Measurements from ENCODE around the gene CCNY. TPM values are rescaled to one million over a fixed set of nuclear protein-coding genes. Genes with fewer than 3 reads are reported as not detected.

Gene CCNY
- total and polyA plus RNA-seq, 2 donors: 46.6 to 55.9 TPM

DNA sequence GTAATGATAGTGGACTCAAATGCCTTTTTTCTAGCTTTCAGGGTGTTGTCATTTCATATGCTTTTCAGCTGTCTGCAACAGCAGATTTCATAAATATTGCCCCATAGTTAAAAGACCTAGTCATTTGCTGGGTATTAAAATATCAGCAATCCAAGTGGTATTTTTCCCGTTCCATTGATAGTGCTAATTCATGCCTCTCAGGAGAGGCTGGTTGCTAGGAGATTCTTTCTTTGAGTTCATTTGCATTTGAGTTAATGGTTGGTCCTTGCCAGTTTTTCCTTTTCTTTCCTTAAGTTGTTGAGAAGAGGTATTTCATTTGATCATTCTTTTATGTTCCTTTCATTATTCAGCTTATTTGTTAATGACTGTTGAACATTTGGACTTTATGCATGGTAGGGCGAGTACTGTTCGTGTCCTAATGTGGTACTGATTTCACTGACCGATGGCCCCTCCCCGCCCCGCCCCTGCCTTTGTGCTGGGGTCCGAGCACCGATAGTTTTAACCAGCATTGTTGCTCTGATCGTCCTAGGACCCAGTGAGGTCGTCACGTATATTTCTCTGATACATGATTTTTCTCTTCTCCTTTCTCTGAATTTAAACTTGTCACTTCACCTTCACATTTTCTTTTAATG, 128.6 kb downstream of the CCNY start:
- Histone ChIP-seq H3K4me3 (ENCODE audit: low read depth, low read length) (no peak overlapping the region), H3K36me3 (ENCODE audit: insufficient read depth) (no peaks in the 10 kb centered on the region), H3K4me1 (ENCODE audit: insufficient read depth) (peaks cover 3% of the 10 kb centered on the region), H3K27ac (ENCODE audit: low read depth) (no peak overlapping the region)
- no peak for DNase-seq (ENCODE audit: extremely low spot score)
- WGBS: 83% methylated on average over 11 of the region's 11 CpGs

DNA sequence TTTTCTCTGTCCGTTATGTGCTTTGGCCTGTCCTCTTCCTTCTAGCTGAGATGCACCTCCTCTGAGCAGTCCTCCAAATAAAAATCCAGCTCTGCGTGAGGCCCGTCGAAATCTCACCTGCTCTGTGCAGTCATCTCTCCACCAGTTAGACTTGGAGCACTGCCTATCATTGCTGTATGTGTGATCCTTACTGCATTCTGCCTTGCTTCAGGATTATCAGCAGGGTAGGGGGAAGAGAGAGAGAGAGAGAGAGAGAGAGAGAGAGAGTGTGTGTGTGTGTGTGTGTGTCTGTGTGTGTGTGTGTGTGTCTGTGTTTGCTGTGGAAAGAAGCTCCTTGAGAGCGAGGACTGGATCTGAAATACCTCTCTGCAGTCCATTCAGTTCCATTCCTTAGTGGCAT, 129.4 kb downstream of the CCNY start:
- 83% methylated on average over 5 of the region's 5 CpGs for WGBS
- Histone ChIP-seq H3K4me3 (ENCODE audit: low read depth, low read length) (no peak overlapping the region), H3K4me1 (ENCODE audit: insufficient read depth) (peaks cover 3% of the 10 kb centered on the region), H3K27ac (ENCODE audit: low read depth) (no peak overlapping the region), H3K36me3 (ENCODE audit: insufficient read depth) (no peaks in the 10 kb centered on the region)
- no peak for DNase-seq (ENCODE audit: extremely low spot score)

DNA sequence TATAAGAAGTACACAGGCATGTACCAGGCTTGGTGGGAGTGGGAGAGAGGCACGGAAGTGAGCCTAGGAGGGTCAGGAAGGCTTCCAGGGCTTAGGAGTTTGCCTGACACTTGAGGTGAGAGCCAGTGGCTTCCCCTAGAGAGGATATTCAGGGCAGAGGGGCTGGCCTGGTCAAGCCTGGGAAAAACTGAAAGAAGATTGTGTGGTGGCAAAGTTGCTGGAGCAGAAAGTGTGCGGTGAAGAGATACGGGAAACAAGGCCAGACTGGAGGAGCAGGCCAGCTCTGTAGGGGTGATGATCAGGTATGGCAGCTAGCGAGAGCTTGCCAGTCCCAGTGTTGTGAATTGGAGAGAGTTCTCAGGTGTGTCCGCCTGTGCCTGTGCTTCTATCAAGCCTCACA, 129.9 kb downstream of the CCNY start:
- DNase-seq (ENCODE audit: extremely low spot score): no peak
- 74% methylated on average over 5 of the region's 5 CpGs for WGBS
- H3K4me1 ChIP-seq (ENCODE audit: insufficient read depth): peaks cover 3% of the 10 kb centered on the region
- H3K4me3 ChIP-seq (ENCODE audit: low read depth, low read length): no peak overlapping the region
- H3K27ac ChIP-seq (ENCODE audit: low read depth): no peak overlapping the region
- no peaks in the 10 kb centered on the region for H3K36me3 ChIP-seq (ENCODE audit: insufficient read depth)

DNA sequence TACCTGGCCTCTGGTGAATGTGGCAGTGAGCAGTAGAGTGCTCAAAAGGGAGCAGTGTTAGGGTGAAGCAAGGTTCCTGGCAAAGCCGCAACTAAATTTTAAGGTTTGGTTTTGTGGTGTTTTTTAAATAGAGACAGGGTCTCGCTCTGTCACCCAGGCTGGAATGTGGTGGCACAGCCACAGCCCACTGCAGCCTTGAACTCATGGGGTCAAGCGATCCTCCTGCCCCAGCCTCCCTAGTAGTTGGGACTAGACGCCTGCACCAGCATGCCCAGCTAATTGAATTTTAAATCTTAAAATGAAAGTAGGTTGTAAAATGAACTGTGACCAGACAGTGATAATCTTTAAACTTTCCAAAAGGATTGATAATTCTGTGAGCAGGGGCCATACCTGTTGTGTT, 130.4 kb downstream of the CCNY start:
- H3K4me1 ChIP-seq (ENCODE audit: insufficient read depth): peaks cover 3% of the 10 kb centered on the region
- WGBS: 94% methylated on average over 4 of the region's 4 CpGs
- no peak overlapping the region for H3K27ac ChIP-seq (ENCODE audit: low read depth)
- no peaks in the 10 kb centered on the region for H3K36me3 ChIP-seq (ENCODE audit: insufficient read depth)
- DNase-seq (ENCODE audit: extremely low spot score): no peak
- H3K4me3 ChIP-seq (ENCODE audit: low read depth, low read length): no peak overlapping the region

DNA sequence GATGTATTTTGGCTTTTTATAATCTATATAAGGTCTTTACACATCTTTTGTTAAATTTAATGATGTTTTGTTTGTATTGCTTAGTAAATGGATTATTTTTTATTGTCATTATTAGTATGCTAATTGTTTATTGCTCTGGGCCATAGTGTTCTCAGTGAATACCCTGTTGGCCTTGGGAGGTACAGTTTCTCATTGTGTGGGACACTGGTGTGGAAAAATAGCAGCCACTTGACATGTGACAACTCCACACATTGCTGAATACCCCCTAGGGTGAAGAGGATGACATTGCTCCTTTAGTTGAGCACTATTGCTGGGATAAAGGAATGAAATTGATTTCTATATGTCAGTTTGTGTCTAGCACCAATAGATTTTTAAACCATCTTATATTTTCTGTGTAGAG, 130.9 kb downstream of the CCNY start:
- Histone ChIP-seq H3K36me3 (ENCODE audit: insufficient read depth) (no peaks in the 10 kb centered on the region), H3K4me1 (ENCODE audit: insufficient read depth) (peaks cover 3% of the 10 kb centered on the region), H3K4me3 (ENCODE audit: low read depth, low read length) (no peak overlapping the region), H3K27ac (ENCODE audit: low read depth) (no peak overlapping the region)
- DNase-seq (ENCODE audit: extremely low spot score): no peak

DNA sequence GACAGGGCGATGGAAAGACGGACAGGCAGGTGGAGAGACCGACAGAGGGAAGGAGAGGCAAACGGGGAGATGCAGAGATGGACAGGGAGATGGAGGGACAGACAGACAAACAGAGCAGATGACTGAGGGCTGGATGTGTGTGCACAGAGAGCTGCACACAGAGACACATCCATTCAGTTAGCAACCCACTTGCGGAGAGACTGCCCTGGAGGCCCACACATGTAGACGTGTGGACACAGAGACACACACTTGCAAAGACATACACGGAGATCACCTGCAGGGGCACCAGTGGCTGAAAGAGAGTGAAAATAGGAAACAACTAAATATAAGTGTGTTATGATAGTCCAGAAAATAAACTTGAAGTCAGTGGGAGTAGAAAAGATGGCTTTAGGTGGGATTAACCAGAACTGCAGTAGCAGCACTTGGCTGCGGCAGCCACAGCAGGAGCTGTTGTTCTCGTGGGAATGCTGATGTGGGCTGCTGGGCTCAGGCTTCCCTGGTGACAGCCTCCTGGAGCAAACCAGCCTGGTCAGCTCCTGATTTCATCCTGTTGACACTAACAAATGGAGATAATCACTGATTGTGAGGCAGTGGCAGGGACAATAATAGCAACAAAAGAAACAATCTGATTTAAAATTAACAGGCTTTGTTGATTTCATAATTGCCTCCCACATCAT, 134.1 kb downstream of the CCNY start:
- WGBS: 73% methylated on average over 9 of the region's 9 CpGs
- H3K4me1 ChIP-seq (ENCODE audit: insufficient read depth): no peaks in the 10 kb centered on the region
- DNase-seq (ENCODE audit: extremely low spot score): no peak
- no peaks in the 10 kb centered on the region for H3K36me3 ChIP-seq (ENCODE audit: insufficient read depth)
- no peak overlapping the region for H3K27ac ChIP-seq (ENCODE audit: low read depth)
- H3K4me3 ChIP-seq (ENCODE audit: low read depth, low read length): no peak overlapping the region

DNA sequence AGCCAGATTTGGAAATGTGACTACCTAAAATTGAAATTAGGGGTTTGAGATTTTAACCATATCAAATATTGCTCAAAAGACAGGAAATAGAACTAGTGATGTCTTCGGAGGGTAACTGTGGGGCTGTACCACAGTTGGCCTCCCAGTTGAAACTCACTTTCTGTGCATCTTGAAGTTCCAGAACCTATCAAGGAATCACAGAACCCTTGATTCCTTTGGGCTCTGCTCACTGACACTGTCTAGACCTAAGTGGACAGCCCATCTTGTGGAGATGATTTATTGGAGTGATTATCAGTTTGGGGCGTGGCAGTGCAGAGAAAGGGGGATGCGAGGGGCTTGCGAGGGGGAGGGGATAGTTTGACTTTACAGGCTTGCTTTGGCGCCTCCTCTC, 134.6 kb downstream of the CCNY start:
- Histone ChIP-seq H3K4me3 (ENCODE audit: low read depth, low read length) (no peak overlapping the region), H3K27ac (ENCODE audit: low read depth) (no peak overlapping the region), H3K36me3 (ENCODE audit: insufficient read depth) (no peaks in the 10 kb centered on the region), H3K4me1 (ENCODE audit: insufficient read depth) (no peaks in the 10 kb centered on the region)
- WGBS: 83% methylated on average over 5 of the region's 5 CpGs
- no peak for DNase-seq (ENCODE audit: extremely low spot score)

DNA sequence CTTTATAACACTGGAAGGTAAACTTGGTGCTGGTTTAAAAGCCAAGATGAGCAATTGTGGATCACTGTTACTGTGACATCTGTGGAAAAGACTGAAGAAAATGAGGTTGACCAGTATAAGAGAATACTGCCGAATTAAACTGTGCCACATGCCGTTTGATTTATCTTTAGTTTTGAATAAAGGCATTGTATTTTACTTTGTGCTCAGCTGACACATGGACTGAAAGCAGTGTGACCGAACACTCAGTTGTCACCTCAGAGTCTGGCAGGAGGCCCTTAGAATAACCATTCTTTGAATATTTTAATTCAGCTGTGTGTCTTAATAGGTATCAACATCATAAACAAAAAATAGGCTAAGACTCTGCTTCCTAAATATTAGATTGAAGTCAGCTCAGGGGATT, 135.1 kb downstream of the CCNY start:
- no peaks in the 10 kb centered on the region for H3K36me3 ChIP-seq (ENCODE audit: insufficient read depth)
- DNase-seq (ENCODE audit: extremely low spot score): no peak
- 76% methylated on average over 3 of the region's 3 CpGs for WGBS
- no peak overlapping the region for H3K27ac ChIP-seq (ENCODE audit: low read depth)
- no peak overlapping the region for H3K4me3 ChIP-seq (ENCODE audit: low read depth, low read length)
- no peaks in the 10 kb centered on the region for H3K4me1 ChIP-seq (ENCODE audit: insufficient read depth)

DNA sequence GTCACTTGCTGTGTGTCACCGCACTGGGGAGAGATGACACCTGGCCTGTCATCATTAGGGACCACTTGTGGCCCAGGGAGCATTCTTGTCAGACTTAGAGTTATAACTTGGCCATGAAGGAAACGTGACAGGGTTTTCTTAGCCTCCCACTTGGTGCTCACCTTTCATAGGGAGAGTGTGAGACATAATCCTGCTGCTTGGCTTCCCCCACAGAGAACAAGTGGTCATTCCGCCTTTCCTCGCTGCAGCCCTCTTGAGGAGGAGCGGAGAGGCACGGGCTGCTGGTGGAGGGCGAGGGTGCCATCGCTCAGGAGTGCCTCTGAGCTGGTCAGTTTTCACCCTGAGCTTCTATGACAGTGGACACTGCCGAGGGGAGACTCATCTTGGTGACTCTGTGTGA, 143.8 kb downstream of the CCNY start:
- WGBS: 92% methylated on average over 9 of the region's 9 CpGs
- no peak for DNase-seq (ENCODE audit: extremely low spot score)
- Histone ChIP-seq H3K36me3 (ENCODE audit: insufficient read depth) (no peaks in the 10 kb centered on the region), H3K27ac (ENCODE audit: low read depth) (no peak overlapping the region), H3K4me3 (ENCODE audit: low read depth, low read length) (no peak overlapping the region), H3K4me1 (ENCODE audit: insufficient read depth) (no peaks in the 10 kb centered on the region)

DNA sequence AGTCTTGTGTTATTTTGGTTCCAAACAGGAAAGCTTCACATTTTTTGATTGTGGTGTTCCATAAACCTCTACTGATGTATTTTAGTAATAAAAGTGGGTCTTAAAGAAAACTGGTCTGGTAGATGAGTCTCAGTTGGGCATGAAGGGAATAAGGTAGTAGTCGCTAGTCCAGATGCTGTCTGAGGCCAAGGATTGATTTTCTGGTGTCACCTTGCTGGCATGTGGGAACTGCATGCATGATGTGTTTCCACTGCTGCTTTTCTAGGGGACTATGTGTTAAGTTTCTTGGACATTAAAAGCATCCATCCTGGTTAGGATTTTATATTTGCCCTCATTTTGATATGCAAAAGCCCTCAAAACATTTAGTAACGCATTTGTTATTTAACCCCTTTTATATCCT, 145.1 kb downstream of the CCNY start:
- no peak overlapping the region for H3K27ac ChIP-seq (ENCODE audit: low read depth)
- H3K4me1 ChIP-seq (ENCODE audit: insufficient read depth): no peaks in the 10 kb centered on the region
- WGBS: 94% methylated on average over 2 of the region's 2 CpGs

DNA sequence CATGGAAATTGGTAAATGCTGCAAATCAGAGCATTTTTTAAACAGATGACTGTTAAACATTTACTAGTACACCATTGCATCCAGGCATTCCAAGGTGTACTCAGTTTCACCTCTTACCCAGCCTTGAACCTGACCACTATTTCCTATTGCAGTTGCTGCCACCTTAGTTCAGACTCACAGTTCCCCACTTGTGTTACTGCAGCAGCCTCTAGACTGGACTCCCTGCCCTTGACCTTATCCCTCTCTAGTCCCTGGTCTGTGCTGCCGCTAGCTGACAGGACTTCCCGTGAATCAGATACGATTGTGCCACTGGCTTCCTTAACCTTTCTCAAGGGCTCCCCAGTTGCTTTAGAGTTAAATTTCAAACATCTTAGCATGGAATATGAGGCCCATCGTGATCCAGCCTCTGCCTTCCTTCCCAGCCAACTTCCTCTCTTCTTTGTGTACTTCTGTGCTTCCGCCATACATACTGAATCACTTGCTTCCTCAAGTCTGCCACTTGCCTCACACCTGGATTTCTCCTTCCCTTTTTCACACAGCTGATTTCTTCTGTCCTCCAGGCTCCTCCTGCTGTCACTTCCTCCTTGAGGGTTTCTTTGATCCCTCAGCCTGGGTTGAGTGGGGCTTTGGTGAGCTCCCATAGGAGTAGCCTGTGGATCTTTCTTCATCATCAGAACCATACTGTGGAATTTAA, 150.1 kb downstream of the CCNY start:
- Histone ChIP-seq H3K4me1 (ENCODE audit: insufficient read depth) (no peaks in the 10 kb centered on the region), H3K4me3 (ENCODE audit: low read depth, low read length) (no peak overlapping the region), H3K36me3 (ENCODE audit: insufficient read depth) (no peaks in the 10 kb centered on the region), H3K27ac (ENCODE audit: low read depth) (no peak overlapping the region)
- WGBS: 69% methylated on average over 5 of the region's 5 CpGs
- DNase-seq (ENCODE audit: extremely low spot score): no peak

More for the DNA sequence above, 145.1 kb downstream of the CCNY start:
- H3K4me3 ChIP-seq (ENCODE audit: low read depth, low read length): no peak overlapping the region
- H3K36me3 ChIP-seq (ENCODE audit: insufficient read depth): no peaks in the 10 kb centered on the region
- no peak for DNase-seq (ENCODE audit: extremely low spot score)

DNA sequence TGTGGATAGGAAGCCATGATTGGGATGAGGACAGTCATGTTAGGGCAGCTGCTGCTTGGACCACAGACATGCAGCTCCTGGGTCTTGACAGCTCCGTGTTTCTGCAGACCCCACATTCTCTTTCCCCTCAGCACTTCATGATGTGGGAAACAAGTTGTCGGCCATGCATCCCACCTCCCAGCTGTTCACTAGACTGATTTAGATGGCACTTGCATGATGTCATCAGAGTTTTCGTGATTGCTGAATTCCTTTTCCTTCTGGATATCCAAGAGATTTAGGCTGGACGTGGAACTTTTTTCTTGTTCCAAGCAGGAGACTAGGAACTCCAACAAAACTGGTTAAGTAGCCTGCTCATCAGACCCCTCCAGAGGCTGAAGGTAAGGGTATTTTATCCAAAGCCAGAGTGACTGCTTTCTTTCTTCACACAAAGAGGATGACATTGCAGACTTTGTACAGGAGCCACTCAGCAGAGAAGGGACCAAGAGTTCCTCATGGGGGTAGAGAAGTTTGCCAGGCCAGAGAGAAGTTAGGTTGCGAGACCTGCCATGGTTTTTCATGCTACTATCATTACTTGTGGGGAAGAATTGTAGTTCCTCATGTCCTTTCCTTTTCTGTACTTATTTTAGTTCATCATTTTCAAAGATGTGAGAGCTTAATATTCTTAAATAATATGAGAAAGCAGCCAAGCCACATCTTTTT, 151.2 kb downstream of the CCNY start:
- Histone ChIP-seq H3K4me3 (ENCODE audit: low read depth, low read length) (no peak overlapping the region), H3K27ac (ENCODE audit: low read depth) (no peak overlapping the region), H3K4me1 (ENCODE audit: insufficient read depth) (no peaks in the 10 kb centered on the region), H3K36me3 (ENCODE audit: insufficient read depth) (no peaks in the 10 kb centered on the region)
- 59% methylated on average over 5 of the region's 5 CpGs for WGBS
- DNase-seq (ENCODE audit: extremely low spot score): no peak

DNA sequence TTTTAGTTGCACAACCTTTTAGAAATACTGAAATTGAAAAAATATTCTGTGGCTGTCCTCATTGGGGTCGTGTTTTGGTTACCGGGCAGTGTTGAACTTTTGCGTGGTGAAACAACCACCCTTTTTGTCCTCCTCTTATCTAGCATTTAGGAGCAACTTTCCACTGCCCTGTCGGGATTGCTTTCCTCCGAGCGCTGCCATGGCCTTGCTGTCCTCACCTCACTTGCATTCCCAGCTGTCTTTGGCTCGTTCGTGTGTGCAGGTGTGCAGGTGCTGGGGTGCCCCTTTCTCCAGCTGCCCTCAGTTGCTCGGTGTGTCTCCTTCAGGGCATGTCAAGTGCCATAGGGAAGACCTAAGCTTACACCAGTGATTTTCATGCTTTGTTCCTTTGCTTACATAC, 151.9 kb downstream of the CCNY start:
- DNase-seq (ENCODE audit: extremely low spot score): no peak
- Histone ChIP-seq H3K4me1 (ENCODE audit: insufficient read depth) (no peaks in the 10 kb centered on the region), H3K4me3 (ENCODE audit: low read depth, low read length) (no peak overlapping the region), H3K27ac (ENCODE audit: low read depth) (no peak overlapping the region), H3K36me3 (ENCODE audit: insufficient read depth) (no peaks in the 10 kb centered on the region)
- WGBS: 91% methylated on average over 9 of the region's 9 CpGs
